Kidney (tissue), 14 donors: Measurements from ENCODE around the gene SGSH. TPM values are rescaled to one million over a fixed set of nuclear protein-coding genes. Genes with fewer than 3 reads are reported as not detected.
A peak's percentile ranks its signal among the peaks of the same experiment; 100 is the strongest.

Experiments used
- DNase-seq, 5 donors: peaks; one replicate each; pipeline ENCODE4 v3.0.0-alpha.2; 2013 to 2020
- FAIRE-seq: peaks from 2 replicates; lab custom pipeline; 2012; peaks lifted over from hg19 to GRCh38; lab: Jason Lieb, UNC
- H3K27ac ChIP-seq, 2 donors: one replicate each; pipeline ENCODE4 v1.7.0; 2013; ENCODE audit warnings: low read depth in 2 of 2, low read length in 2 of 2, inconsistent platforms in 1 of 2
- H3K27me3 ChIP-seq: one replicate; pipeline ENCODE4 v1.7.1; 2013; ENCODE audit warnings: low read length, inconsistent platforms; ENCODE audit not compliant: control insufficient read depth, insufficient read depth
- H3K36me3 ChIP-seq, 3 donors: one replicate each; pipeline versions ENCODE4 v1.7.0 to v1.7.1; 2013; ENCODE audit warnings: low read length in 3 of 3, control low read depth in 1 of 3, inconsistent platforms in 1 of 3; ENCODE audit not compliant: insufficient read depth in 3 of 3, control insufficient read depth in 2 of 3
- H3K4me1 ChIP-seq, 3 donors: one replicate each; pipeline versions ENCODE4 v1.7.0 to v1.7.1; 2013; ENCODE audit warnings: low read length in 3 of 3, inconsistent platforms in 1 of 3, low read depth in 1 of 3; ENCODE audit not compliant: control insufficient read depth in 2 of 3, insufficient read depth in 2 of 3
- H3K4me3 ChIP-seq, 3 donors: one replicate each; pipeline versions ENCODE4 v1.7.0 to v1.8.1; 2013; ENCODE audit warnings: low read length in 3 of 3, control low read depth in 1 of 3, inconsistent platforms in 1 of 3
- H3K9ac ChIP-seq, 3 donors: one replicate each; pipeline versions ENCODE4 v1.7.0 to v1.7.1; 2013; ENCODE audit warnings: low read length in 3 of 3, control low read depth in 1 of 3, inconsistent platforms in 1 of 3
- H3K9me3 ChIP-seq, 3 donors: one replicate each; pipeline versions ENCODE4 v1.7.0 to v1.7.1; 2013; ENCODE audit warnings: low read length in 3 of 3, control low read depth in 1 of 3, inconsistent platforms in 1 of 3; ENCODE audit not compliant: control insufficient read depth in 2 of 3, insufficient read depth in 1 of 3
- intact Hi-C: fragments of 100-400 bp; cut with DNase I; formaldehyde crosslinking; loops from one replicate; pipeline ENCODE4 v1.11.1; 2022
- polyA plus RNA-seq: library from polyadenylated mRNA; stranded (reverse); fragments of 350-450 nt; fragmentation: Illumina TruSeq; extraction: RNeasy Lipid Tissue Mini Kit (QIAGEN cat#74804); gene quantifications from one replicate; pipeline ENCODE4 v1.2.3, GENCODE V29; 2014; ENCODE audit warnings: low read depth, low replicate concordance; ENCODE audit not compliant: insufficient read depth
- total RNA-seq: library from RNA; stranded (reverse); fragmentation: NEBNext Ultra II Directional; extraction: Animal tissue kit (Norgen Biotek cat#: 25700); gene quantifications from one replicate; pipeline ENCODE4 v1.2.1, GENCODE V29; 2021
- TF ChIP-seq, protein P1 (sequence below): IDR thresholded peaks from 3 replicates; pipeline ENCODE4 v1.5.1; 2012; ENCODE audit warnings: mild to moderate bottlenecking, moderate library complexity, borderline replicate concordance; ENCODE audit not compliant: insufficient read depth; ENCODE audit errors: extremely low read depth
- donor health status: control.
- donor health status: control.
- donor health status: control.
- donor health status: control.
- donor health status: control.
- donor health status: DM: yes; HTN: yes; CAD: no.
- donor health status: Normal renal cell carcinoma (clear cell type).

The SGSH gene
- total and polyA plus RNA-seq, 2 donors from 2014 or later = 25.9 to 63.2 TPM

DNA sequence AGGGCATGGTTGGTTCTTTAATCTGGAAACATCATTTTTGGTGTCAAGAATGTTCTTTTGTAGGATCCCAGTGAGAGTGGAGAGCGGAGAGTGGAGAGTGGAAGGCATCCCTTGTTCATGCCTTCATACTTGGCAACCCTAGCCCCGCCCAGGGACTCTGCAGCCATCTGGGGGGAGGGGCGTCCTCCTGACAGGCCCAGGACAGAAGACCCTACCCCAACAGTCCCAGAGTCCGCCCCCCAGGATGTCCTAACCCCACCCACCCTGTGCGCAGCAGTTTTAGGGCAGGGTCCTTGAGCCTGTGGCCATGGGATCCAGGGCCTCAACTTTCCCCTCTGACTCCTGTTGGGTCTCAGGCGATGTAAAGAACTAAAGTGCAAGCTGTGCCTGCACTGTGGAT is 4.5 kb upstream of the SGSH start:
- H3K27ac ChIP-seq = no peak overlapping the region
- H3K4me1 ChIP-seq = peaks cover 0 to 12% (median 3%) of the 10 kb centered on the region in 3 donors
- H3K4me3 ChIP-seq = no peak overlapping the region
- no peak overlapping the region for H3K9ac ChIP-seq
- no peaks in the 10 kb centered on the region for H3K9me3 ChIP-seq
- TF ChIP-seq, protein P1, sequence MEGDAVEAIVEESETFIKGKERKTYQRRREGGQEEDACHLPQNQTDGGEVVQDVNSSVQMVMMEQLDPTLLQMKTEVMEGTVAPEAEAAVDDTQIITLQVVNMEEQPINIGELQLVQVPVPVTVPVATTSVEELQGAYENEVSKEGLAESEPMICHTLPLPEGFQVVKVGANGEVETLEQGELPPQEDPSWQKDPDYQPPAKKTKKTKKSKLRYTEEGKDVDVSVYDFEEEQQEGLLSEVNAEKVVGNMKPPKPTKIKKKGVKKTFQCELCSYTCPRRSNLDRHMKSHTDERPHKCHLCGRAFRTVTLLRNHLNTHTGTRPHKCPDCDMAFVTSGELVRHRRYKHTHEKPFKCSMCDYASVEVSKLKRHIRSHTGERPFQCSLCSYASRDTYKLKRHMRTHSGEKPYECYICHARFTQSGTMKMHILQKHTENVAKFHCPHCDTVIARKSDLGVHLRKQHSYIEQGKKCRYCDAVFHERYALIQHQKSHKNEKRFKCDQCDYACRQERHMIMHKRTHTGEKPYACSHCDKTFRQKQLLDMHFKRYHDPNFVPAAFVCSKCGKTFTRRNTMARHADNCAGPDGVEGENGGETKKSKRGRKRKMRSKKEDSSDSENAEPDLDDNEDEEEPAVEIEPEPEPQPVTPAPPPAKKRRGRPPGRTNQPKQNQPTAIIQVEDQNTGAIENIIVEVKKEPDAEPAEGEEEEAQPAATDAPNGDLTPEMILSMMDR = no peak
- intact Hi-C loops = no loop called here
- peaks cover 0 to 4% (median 0%) of the 10 kb centered on the region in 3 donors for H3K36me3 ChIP-seq
- DNase-seq (peak in 1 of 5 donors; percentile 50), FAIRE-seq (no peak)
- H3K27me3 ChIP-seq = no peaks in the 10 kb centered on the region

DNA sequence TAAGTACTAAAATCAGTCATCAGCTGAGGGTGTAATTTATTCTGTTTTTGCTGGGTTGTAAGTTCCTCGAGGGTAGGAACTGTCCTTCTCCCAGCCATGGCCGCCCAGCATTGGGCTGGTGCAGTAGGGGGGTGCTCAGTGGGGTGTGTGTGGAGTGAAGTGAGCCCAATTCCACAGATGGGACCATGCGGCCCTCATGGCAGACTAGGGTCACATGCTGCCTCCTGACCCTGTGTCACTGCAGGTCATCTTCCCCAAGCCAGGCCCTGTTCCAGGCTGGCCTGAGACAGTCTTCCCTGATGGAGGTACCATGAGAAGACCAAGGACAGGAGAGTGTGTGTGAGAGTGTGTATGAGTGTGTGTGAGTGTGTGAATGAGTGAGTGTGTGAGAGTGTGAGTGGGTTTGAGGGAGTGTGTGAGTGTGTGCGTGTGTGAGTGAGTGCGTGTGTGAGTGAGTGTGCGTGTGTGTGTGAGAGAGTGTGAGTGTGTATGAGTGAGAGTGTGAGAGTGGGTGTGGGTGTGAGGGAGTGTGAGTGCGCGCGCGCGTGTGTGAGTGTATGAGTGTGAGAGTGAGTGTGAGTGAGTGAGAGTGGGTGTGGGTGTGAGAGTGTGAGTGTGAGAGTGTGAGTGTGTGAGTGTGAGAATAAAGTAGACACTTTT is 3.8 kb upstream of the SGSH start:
- FAIRE-seq (no peak), DNase-seq (peak in 1 of 5 donors; percentile 50)
- H3K36me3 ChIP-seq = peaks cover 0 to 4% (median 0%) of the 10 kb centered on the region in 3 donors
- H3K4me1 ChIP-seq = peaks cover 0 to 12% (median 3%) of the 10 kb centered on the region in 3 donors
- H3K27me3 ChIP-seq = no peaks in the 10 kb centered on the region
- intact Hi-C loops = no loop called here
- H3K9me3 ChIP-seq = no peaks in the 10 kb centered on the region
- TF ChIP-seq, protein P1 = no peak
- H3K9ac ChIP-seq = no peak overlapping the region
- H3K4me3 ChIP-seq = no peak overlapping the region
- H3K27ac ChIP-seq = no peak overlapping the region

DNA sequence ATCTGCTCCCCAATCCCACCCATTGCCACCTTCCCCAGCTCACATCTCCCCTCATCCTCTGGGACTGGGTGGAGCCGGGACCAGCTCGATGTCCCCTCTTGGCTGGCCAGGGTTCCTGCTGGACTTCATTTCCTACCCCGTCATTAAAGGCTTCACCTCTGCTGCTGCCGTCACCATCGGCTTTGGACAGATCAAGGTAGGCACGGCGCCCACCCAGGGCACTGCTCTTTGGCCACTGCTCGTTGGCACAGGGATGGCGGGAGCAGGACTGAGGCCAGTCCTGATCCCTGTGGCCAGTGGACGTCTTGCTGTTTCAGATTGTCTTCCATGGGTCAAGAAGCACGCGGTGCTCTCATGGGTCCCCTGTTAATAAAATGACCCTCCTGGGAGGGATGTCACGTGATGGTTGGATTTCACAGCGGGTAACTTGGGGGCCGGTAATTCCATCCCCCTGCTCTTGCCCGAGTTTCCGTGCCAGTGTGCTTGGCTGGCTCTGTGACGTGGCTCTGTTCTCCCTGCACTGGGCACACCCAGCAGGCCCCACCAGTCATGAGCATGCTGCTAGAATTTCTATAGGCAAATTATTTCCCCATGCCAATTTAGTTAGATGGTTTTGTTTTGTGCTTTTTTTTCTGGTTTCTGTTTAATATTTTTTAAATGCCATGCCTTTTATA is 3.1 kb upstream of the SGSH start:
- FAIRE-seq = no peak
- DNase-seq = peak in 1 of 5 donors; percentile 67
- H3K4me1 ChIP-seq = peaks cover 0 to 14% (median 3%) of the 10 kb centered on the region in 3 donors
- H3K9me3 ChIP-seq = no peaks in the 10 kb centered on the region
- TF ChIP-seq, protein P1 = no peak
- H3K9ac ChIP-seq = no peak overlapping the region
- no peak overlapping the region for H3K4me3 ChIP-seq
- H3K27ac ChIP-seq = no peak overlapping the region
- intact Hi-C loops = no loop called here
- peaks cover 0 to 4% (median 0%) of the 10 kb centered on the region in 3 donors for H3K36me3 ChIP-seq
- H3K27me3 ChIP-seq = no peaks in the 10 kb centered on the region
